ENCODE measurements around the gene RUNX3.

GRCh38 chr1:24853649-24854048, 76.4 kb downstream of the RUNX3 start:
- TF ChIP-seq CTCF (IDR thresholded peaks at IDR 0.05) (no peak), POLR2A (IDR thresholded peaks at IDR 0.05) (no peak)
